Measurements from ENCODE around the gene PRDM2. TPM values are rescaled to one million over a fixed set of nuclear protein-coding genes. Genes with fewer than 3 reads are reported as not detected.
A peak's percentile ranks its signal among the peaks of the same experiment; 100 is the strongest.

Gene PRDM2
- total RNA-seq, 6 experiments from 2014 or later: 20.9 to 26.9 (median 25.7) TPM

- Mint-ChIP-seq H3K4me1 (ENCODE audit: low read depth) (peaks cover 69% of the 10 kb centered on the region), H3K27ac (no peak overlapping the region), H3K27me3 (ENCODE audit: insufficient read depth) (no peaks in the 10 kb centered on the region), H3K36me3 (ENCODE audit: low read depth) (no peaks in the 10 kb centered on the region; the same call in 1 of the 2 replicates), H3K4me3 (no peak overlapping the region), H3K9me3 (no peaks in the 10 kb centered on the region)
- TF ChIP-seq CTCF (IDR thresholded peaks at IDR 0.05): no peak
- DNase-seq: no peak
Measured at GRCh38 chr1:13751985-13752384, 52.0 kb downstream of the PRDM2 start.

DNA sequence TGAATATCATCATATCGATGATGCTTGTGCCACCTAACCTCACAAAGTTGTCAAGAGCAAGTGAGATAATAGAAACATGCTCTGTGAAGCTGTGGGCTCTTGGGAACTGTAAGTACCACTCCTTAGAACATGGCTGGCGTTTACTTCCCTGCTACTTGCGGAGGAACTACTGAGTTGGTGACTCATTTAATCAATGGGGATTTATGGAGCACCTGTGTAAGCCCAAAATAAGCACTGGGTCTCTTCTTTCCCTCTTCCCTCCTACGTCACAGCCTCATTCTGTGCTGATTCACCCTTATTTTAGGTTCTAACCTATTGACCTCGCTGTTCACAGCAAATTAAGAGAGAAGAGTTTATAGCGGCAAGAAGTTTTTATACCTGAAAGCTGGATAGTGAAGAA lies 52.9 kb downstream of the PRDM2 start:
- Mint-ChIP-seq H3K4me1 (ENCODE audit: low read depth) (peaks cover 77% of the 10 kb centered on the region), H3K36me3 (ENCODE audit: low read depth) (no peaks in the 10 kb centered on the region; the same call in 1 of the 2 replicates), H3K4me3 (no peak overlapping the region), H3K27ac (no peak overlapping the region), H3K9me3 (no peaks in the 10 kb centered on the region), H3K27me3 (ENCODE audit: insufficient read depth) (no peaks in the 10 kb centered on the region)
- no peak for DNase-seq
- TF ChIP-seq CTCF (IDR thresholded peaks at IDR 0.05): no peak

DNA sequence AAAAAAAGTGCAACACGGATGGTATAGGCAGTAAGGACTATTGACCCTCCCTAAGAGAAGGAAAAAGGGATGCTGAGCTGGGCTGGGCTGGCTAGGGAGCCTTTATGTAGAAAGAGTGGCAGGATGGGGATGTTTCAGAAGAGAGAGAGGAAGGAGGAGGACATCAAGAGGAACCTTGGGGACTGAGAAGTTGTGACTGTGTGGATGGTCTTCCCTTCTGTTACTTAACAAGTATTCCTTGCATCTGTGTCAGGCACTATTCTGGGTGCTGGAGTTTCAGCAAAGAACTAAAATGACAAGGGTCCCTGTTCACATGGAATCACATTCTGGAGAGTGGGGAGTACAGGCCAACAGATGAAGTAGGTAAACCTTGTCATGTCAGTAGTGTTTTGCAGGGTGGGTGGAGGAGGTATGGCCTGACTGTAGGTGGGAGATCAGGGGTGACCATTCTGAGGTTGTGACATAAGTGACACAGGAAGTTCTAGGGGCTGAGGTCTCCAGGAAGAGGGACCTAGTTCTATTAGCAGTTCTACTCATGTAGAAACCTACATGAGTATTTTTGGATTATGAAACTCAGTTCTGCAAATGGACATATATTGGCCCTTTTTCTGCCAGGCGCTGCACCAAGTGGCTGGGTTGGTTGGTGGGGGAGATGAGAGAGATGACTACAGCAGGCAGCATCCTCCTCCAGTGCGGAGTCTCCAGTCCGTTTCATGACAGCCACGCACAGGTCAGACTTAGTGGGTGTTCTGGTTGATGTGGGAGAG lies 53.8 kb downstream of the PRDM2 start:
- peak overlapping the region; percentile 29 for H3K27ac Mint-ChIP-seq
- no peaks in the 10 kb centered on the region; the same call in 1 of the 2 replicates for H3K36me3 Mint-ChIP-seq (ENCODE audit: low read depth)
- H3K9me3 Mint-ChIP-seq: no peaks in the 10 kb centered on the region
- no peaks in the 10 kb centered on the region for H3K27me3 Mint-ChIP-seq (ENCODE audit: insufficient read depth)
- H3K4me1 Mint-ChIP-seq (ENCODE audit: low read depth): peaks cover 69% of the 10 kb centered on the region
- H3K4me3 Mint-ChIP-seq: no peak overlapping the region
- no peak for TF ChIP-seq CTCF (IDR thresholded peaks at IDR 0.05)
- no peak for DNase-seq

DNA sequence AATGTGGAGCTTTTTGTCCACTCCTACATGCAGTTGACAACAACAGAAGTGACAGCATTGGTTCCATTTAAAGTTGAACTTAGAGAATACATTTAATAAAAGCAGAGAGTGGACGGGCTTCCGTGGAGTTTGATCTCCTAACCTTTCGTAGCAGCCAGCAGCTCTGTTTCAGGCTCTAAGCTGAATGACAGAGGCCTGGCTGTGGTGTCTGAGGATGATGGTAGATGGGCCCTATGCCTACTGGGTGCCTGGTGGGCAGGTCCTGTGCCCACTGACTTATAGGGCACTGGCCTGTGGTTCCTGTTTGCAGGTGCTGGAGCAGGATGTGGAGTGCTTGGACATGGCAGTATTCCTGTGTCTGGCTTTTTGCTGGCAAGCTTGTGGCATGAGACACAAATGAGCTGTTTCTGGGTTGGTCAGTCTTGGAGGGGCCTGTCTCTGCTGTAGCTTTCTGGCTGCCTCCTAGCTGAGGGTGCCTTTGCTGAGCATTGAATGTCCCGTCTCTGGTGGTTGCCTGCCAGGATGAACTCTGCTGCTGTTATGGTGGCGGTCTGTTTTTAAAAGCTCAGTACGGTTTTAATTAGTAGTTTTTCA lies 54.6 kb downstream of the PRDM2 start:
- Mint-ChIP-seq H3K4me3 (peak overlapping the region; percentile 44; the same call in 1 of the 2 replicates), H3K9me3 (no peaks in the 10 kb centered on the region), H3K36me3 (ENCODE audit: low read depth) (no peaks in the 10 kb centered on the region; the same call in 1 of the 2 replicates), H3K27ac (peak overlapping the region; percentile 13; the same call in 1 of the 2 replicates), H3K4me1 (ENCODE audit: low read depth) (peaks cover 69% of the 10 kb centered on the region), H3K27me3 (ENCODE audit: insufficient read depth) (no peaks in the 10 kb centered on the region)
- peak; percentile 34 for DNase-seq
- no peak for TF ChIP-seq CTCF (IDR thresholded peaks at IDR 0.05)

- Mint-ChIP-seq H3K9me3 (no peaks in the 10 kb centered on the region), H3K4me3 (no peak overlapping the region; the same call in 1 of the 2 replicates), H3K27ac (peak overlapping the region; percentile 32; the same call in 1 of the 2 replicates), H3K4me1 (ENCODE audit: low read depth) (peaks cover 65% of the 10 kb centered on the region), H3K27me3 (ENCODE audit: insufficient read depth) (no peaks in the 10 kb centered on the region), H3K36me3 (ENCODE audit: low read depth) (no peaks in the 10 kb centered on the region; the same call in 1 of the 2 replicates)
- DNase-seq: no peak
- no peak for TF ChIP-seq CTCF (IDR thresholded peaks at IDR 0.05)
Measured at GRCh38 chr1:13756557-13757315, 56.7 kb downstream of the PRDM2 start.

All from HFFc6 (cell line).